ENCODE results near the gene ZNF407.

- TF ChIP-seq CTCF (IDR thresholded peaks at IDR 0.05; ENCODE audit: insufficient read depth, low read length): no peak
- TF ChIP-seq POLR2AphosphoS5 (IDR thresholded peaks at IDR 0.05; ENCODE audit: low read depth): no peak
- no peak for TF ChIP-seq SPI1 (IDR thresholded peaks at IDR 0.05; ENCODE audit: borderline replicate concordance, low read depth)
- TF ChIP-seq GABPA (IDR thresholded peaks at IDR 0.05; ENCODE audit: low read depth): no peak
- TF ChIP-seq, protein P1, sequence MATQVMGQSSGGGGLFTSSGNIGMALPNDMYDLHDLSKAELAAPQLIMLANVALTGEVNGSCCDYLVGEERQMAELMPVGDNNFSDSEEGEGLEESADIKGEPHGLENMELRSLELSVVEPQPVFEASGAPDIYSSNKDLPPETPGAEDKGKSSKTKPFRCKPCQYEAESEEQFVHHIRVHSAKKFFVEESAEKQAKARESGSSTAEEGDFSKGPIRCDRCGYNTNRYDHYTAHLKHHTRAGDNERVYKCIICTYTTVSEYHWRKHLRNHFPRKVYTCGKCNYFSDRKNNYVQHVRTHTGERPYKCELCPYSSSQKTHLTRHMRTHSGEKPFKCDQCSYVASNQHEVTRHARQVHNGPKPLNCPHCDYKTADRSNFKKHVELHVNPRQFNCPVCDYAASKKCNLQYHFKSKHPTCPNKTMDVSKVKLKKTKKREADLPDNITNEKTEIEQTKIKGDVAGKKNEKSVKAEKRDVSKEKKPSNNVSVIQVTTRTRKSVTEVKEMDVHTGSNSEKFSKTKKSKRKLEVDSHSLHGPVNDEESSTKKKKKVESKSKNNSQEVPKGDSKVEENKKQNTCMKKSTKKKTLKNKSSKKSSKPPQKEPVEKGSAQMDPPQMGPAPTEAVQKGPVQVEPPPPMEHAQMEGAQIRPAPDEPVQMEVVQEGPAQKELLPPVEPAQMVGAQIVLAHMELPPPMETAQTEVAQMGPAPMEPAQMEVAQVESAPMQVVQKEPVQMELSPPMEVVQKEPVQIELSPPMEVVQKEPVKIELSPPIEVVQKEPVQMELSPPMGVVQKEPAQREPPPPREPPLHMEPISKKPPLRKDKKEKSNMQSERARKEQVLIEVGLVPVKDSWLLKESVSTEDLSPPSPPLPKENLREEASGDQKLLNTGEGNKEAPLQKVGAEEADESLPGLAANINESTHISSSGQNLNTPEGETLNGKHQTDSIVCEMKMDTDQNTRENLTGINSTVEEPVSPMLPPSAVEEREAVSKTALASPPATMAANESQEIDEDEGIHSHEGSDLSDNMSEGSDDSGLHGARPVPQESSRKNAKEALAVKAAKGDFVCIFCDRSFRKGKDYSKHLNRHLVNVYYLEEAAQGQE (IDR thresholded peaks at IDR 0.05; ENCODE audit: insufficient replicate concordance, low read depth): no peak
Measured at GRCh38 chr18:74899554-74899953, 301.9 kb downstream of the ZNF407 start.
